Fibroblast of villous mesenchyme (primary cell): ENCODE measurements around the gene HOXA1. TPM values are rescaled to one million over a fixed set of nuclear protein-coding genes. Genes with fewer than 3 reads are reported as not detected.
A peak's percentile ranks its signal among the peaks of the same experiment; 100 is the strongest.

ENCODE experiments used
- DNase-seq: peaks from one replicate; pipeline ENCODE4 v3.0.0-alpha.2; 2010; ENCODE audit warnings: low read depth
- H3K4me3 ChIP-seq: 2 replicates; pipeline ENCODE4 v1.5.1; 2011; ENCODE audit warnings: low read depth, mild to moderate bottlenecking, low read length
- total RNA-seq: library from RNA; depleted of rRNA; stranded (reverse); fragments of >200 nt; gene quantifications from 2 replicates; pipeline ENCODE4 v1.2.3, GENCODE V29; 2012
- TF ChIP-seq, protein P1 (sequence below): IDR thresholded peaks from 2 replicates; pipeline ENCODE4 v1.5.1; 2012; ENCODE audit warnings: low read depth, mild to moderate bottlenecking, low read length; ENCODE audit not compliant: insufficient read depth

Gene HOXA1
- total RNA-seq, 1 donor: 0.43 TPM

DNA sequence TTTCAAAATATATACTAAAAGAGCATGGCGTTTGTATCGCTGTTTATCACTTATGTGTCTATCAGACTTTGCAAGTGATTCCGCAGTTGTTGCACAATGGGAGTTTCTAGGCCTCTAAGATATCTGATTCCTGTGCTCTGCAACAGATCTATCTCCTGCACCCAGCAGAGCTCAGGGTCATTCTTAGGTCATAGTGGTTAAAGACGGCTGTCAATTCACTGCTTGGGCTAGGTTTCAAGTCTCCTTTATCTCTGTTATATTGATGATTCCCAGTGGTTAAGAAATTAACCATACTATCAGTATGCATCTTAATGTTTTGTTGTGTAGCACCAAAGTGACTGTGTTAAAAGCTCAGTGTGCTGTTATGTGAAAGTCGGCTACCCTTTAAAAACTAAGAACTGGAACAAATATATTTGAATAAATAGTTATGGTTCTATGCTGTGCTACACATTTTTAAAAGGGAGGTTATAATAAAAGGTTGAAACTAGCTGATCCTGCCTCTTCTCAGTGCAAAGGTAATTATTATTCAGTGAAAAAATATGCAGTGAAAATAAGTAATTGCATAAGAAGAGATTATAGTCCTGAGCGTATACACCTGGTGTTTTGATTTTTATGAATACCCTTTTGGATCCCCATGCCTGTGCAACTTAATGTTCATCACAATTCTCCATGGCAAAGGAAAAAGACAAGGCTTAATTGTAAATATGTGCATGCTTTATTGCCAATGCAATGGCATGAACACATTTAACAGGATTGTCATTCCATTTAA, 24.0 kb downstream of the HOXA1 start:
- TF ChIP-seq, protein P1, sequence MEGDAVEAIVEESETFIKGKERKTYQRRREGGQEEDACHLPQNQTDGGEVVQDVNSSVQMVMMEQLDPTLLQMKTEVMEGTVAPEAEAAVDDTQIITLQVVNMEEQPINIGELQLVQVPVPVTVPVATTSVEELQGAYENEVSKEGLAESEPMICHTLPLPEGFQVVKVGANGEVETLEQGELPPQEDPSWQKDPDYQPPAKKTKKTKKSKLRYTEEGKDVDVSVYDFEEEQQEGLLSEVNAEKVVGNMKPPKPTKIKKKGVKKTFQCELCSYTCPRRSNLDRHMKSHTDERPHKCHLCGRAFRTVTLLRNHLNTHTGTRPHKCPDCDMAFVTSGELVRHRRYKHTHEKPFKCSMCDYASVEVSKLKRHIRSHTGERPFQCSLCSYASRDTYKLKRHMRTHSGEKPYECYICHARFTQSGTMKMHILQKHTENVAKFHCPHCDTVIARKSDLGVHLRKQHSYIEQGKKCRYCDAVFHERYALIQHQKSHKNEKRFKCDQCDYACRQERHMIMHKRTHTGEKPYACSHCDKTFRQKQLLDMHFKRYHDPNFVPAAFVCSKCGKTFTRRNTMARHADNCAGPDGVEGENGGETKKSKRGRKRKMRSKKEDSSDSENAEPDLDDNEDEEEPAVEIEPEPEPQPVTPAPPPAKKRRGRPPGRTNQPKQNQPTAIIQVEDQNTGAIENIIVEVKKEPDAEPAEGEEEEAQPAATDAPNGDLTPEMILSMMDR: no peak
- no peak for DNase-seq

GRCh38 chr7:27068259-27068658, 27.5 kb downstream of the HOXA1 start:
- no peak for DNase-seq
- no peak overlapping the region for H3K4me3 ChIP-seq
- TF ChIP-seq, protein P1: no peak

More for the DNA sequence above, 24.0 kb downstream of the HOXA1 start:
- H3K4me3 ChIP-seq: no peak overlapping the region

DNA sequence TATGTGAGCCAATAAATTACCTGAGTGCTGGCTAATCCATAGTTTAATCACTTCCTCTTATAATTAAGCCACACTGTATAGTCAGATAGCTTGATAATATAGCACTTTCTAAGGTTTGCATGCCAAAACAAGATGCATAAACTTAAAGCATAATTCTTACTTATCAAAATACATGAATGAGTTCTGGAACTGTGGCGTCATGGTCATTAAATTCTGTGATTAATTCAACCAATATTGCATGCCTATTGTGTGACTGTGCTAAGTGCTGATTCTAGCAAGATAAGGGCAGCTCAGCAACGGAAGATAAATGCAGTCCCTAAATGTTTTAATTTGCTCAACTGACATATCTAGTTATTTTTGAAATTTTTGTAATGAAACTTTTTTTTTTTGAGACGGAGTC, 29.7 kb downstream of the HOXA1 start:
- TF ChIP-seq, protein P1: no peak
- H3K4me3 ChIP-seq: no peak overlapping the region
- peak; percentile 86 for DNase-seq

DNA sequence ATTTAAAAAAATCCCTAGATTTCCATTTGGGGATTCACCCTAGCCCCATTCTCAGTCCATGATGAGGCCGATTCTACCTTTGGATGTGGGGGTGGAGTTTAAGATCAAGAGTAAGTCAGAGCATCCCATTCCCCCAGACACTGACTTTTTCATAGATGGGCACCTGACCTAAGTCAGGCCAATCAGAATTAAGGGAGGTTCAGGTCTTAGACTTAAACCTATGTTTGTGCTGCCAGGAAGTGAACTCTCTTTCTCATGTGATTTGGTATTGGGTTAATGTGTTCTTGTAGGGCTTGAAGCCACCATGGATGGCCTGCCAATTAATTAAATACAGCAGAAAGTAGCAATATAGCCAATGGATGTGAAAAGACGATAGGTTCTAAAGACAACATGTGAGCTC, 30.1 kb downstream of the HOXA1 start:
- no peak for DNase-seq
- TF ChIP-seq, protein P1: no peak
- no peak overlapping the region for H3K4me3 ChIP-seq

GRCh38 chr7:27064661-27065060, 31.1 kb downstream of the HOXA1 start:
- H3K4me3 ChIP-seq: no peak overlapping the region
- peak; percentile 33 for DNase-seq
- TF ChIP-seq, protein P1: no peak

DNA sequence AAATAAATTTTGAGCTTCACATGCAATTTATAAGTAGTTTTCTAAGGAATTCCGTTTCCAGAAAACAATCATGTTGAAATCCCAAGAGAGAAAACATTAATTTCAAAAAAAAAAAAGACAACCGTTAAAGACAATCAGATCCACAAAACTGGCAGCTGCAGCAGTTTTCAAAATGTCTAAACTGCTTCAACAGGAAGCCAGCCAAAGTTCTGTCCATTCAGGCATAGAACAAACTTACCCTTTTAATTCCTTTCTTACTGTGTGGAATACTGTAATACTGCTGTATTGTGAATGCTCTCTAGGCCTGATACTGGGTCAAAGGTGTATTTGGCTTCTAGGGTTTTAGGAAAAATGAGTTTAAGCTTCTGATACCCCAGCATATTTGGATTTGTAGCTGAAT, 31.6 kb downstream of the HOXA1 start:
- TF ChIP-seq, protein P1: no peak
- peak; percentile 45 for DNase-seq
- no peak overlapping the region for H3K4me3 ChIP-seq

- TF ChIP-seq, protein P1: no peak
- no peak for DNase-seq
- no peak overlapping the region for H3K4me3 ChIP-seq
Observed at GRCh38 chr7:27062946-27063345, 32.9 kb downstream of the HOXA1 start.
